Measurements from ENCODE around the gene PFDN1. TPM values are rescaled to one million over a fixed set of nuclear protein-coding genes. Genes with fewer than 3 reads are reported as not detected.

PFDN1 gene
- total and polyA plus RNA-seq, 4 donors, result 14.0 to 30.8 (median 20.7) TPM

DNA sequence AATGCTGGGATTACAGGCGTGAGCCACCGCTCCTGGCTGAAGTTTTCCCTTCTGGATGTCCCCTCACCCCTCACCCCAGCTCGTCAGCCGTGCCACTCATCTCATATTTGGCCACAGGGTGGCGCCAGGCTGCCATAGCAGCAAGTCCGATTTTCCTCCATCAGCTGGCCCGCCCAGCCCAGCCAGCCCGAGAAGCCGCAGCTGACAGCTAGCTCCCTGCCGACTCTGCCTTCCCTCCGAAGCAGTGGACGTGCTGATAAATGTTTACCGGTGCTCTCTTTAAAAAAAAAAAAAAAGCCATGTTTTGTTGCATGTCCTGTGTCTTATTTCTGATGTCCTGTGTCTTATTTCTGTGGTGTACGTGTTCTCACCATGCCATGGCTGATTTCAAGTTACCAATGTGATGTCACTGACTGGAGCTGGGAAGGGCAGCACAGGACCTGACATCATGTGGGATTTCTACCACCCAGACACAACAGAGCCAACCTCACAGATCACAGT lies 58.3 kb downstream of the PFDN1 start:
- TF ChIP-seq, protein P1, sequence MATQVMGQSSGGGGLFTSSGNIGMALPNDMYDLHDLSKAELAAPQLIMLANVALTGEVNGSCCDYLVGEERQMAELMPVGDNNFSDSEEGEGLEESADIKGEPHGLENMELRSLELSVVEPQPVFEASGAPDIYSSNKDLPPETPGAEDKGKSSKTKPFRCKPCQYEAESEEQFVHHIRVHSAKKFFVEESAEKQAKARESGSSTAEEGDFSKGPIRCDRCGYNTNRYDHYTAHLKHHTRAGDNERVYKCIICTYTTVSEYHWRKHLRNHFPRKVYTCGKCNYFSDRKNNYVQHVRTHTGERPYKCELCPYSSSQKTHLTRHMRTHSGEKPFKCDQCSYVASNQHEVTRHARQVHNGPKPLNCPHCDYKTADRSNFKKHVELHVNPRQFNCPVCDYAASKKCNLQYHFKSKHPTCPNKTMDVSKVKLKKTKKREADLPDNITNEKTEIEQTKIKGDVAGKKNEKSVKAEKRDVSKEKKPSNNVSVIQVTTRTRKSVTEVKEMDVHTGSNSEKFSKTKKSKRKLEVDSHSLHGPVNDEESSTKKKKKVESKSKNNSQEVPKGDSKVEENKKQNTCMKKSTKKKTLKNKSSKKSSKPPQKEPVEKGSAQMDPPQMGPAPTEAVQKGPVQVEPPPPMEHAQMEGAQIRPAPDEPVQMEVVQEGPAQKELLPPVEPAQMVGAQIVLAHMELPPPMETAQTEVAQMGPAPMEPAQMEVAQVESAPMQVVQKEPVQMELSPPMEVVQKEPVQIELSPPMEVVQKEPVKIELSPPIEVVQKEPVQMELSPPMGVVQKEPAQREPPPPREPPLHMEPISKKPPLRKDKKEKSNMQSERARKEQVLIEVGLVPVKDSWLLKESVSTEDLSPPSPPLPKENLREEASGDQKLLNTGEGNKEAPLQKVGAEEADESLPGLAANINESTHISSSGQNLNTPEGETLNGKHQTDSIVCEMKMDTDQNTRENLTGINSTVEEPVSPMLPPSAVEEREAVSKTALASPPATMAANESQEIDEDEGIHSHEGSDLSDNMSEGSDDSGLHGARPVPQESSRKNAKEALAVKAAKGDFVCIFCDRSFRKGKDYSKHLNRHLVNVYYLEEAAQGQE (IDR thresholded peaks at IDR 0.05), result no peak
- TF ChIP-seq, protein P2, sequence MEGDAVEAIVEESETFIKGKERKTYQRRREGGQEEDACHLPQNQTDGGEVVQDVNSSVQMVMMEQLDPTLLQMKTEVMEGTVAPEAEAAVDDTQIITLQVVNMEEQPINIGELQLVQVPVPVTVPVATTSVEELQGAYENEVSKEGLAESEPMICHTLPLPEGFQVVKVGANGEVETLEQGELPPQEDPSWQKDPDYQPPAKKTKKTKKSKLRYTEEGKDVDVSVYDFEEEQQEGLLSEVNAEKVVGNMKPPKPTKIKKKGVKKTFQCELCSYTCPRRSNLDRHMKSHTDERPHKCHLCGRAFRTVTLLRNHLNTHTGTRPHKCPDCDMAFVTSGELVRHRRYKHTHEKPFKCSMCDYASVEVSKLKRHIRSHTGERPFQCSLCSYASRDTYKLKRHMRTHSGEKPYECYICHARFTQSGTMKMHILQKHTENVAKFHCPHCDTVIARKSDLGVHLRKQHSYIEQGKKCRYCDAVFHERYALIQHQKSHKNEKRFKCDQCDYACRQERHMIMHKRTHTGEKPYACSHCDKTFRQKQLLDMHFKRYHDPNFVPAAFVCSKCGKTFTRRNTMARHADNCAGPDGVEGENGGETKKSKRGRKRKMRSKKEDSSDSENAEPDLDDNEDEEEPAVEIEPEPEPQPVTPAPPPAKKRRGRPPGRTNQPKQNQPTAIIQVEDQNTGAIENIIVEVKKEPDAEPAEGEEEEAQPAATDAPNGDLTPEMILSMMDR (IDR thresholded peaks at IDR 0.05; ENCODE audit: low read depth, low read length, missing input control), result peak; percentile 81
- TF ChIP-seq, protein P3, sequence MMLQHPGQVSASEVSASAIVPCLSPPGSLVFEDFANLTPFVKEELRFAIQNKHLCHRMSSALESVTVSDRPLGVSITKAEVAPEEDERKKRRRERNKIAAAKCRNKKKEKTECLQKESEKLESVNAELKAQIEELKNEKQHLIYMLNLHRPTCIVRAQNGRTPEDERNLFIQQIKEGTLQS (IDR thresholded peaks at IDR 0.05), result no peak
- TF ChIP-seq, protein P4, sequence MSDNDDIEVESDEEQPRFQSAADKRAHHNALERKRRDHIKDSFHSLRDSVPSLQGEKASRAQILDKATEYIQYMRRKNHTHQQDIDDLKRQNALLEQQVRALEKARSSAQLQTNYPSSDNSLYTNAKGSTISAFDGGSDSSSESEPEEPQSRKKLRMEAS (IDR thresholded peaks at IDR 0.05), result no peak
- TF ChIP-seq RAD21 (IDR thresholded peaks at IDR 0.05), result peak; percentile 93 to 97
- H3K4me3 ChIP-seq (ENCODE audit: low read depth in 1 of 3, low read length in 3 of 3), result no peak overlapping the region
- H3K27me3 ChIP-seq (ENCODE audit: control insufficient read depth in 4 of 4, insufficient read depth in 4 of 4, low read length in 3 of 4), result no peaks in the 10 kb centered on the region
- H3K4me1 ChIP-seq (ENCODE audit: control insufficient read depth in 4 of 4, insufficient read depth in 4 of 4, low read length in 3 of 4), result peaks cover 4 to 19% (median 17%) of the 10 kb centered on the region in 4 donors
- no peaks in the 10 kb centered on the region for H3K9me3 ChIP-seq (ENCODE audit: control insufficient read depth in 4 of 4, low read length in 3 of 4)
- H3K27ac ChIP-seq (ENCODE audit: low read depth in 1 of 2, low read length in 2 of 2), result no peak overlapping the region
- 17% methylated on average over 14 of the region's 14 CpGs for WGBS
- DNase-seq (ENCODE audit: low spot score), result peak; percentile 86
- H3K36me3 ChIP-seq (ENCODE audit: control insufficient read depth in 4 of 4, insufficient read depth in 3 of 4, low read depth in 1 of 4, low read length in 3 of 4), result peaks cover 0 to 13% (median 3%) of the 10 kb centered on the region in 4 donors
- no peak overlapping the region for H3K9ac ChIP-seq (ENCODE audit: low read depth in 1 of 2, low read length in 2 of 2)

DNA sequence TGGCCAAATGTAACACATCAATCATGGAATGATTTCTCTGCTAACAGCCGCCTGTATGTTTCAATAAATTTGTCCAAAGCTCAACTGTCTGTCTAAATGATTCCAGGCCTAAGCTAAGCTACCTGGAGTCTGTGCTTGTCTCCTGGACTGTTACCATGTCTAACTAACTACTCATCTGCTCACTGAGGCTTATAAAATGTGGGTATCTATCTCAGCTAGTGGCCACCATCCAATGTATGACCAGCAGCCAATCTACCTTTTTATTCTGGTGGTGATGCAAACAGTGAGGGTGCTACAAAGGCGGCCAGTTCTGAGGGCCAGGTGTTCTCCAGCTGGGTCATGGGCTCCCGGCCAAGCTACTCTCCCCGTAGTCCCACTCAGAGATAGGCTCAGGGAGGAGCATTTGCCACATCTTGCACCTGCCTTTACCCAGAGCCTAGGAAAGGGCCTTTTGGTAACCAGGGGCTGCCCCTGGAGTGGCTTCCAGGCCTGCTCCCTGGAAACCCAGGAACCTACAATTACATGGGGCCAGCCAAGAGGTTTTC lies 59.1 kb downstream of the PFDN1 start:
- Histone ChIP-seq H3K4me1 (ENCODE audit: control insufficient read depth in 4 of 4, insufficient read depth in 4 of 4, low read length in 3 of 4) (peaks cover 4 to 19% (median 17%) of the 10 kb centered on the region in 4 donors), H3K27ac (ENCODE audit: low read depth in 1 of 2, low read length in 2 of 2) (no peak overlapping the region), H3K9ac (ENCODE audit: low read depth in 1 of 2, low read length in 2 of 2) (no peak overlapping the region), H3K27me3 (ENCODE audit: control insufficient read depth in 4 of 4, insufficient read depth in 4 of 4, low read length in 3 of 4) (no peaks in the 10 kb centered on the region), H3K4me3 (ENCODE audit: low read depth in 1 of 3, low read length in 3 of 3) (no peak overlapping the region), H3K36me3 (ENCODE audit: control insufficient read depth in 4 of 4, insufficient read depth in 3 of 4, low read depth in 1 of 4, low read length in 3 of 4) (peaks cover 0 to 8% (median 3%) of the 10 kb centered on the region in 4 donors), H3K9me3 (ENCODE audit: control insufficient read depth in 4 of 4, low read length in 3 of 4) (no peaks in the 10 kb centered on the region)
- 81% methylated on average over 4 of the region's 4 CpGs for WGBS
- DNase-seq (ENCODE audit: low spot score), result no peak
- TF ChIP-seq TAF1 (conservative IDR thresholded peaks at IDR 0.05) (no peak), GABPA (IDR thresholded peaks at IDR 0.05 in 1 of 2, conservative IDR thresholded peaks at IDR 0.05 in 1 of 2) (no peak), HNF4A (conservative IDR thresholded peaks at IDR 0.05) (no peak), HNF4G (IDR thresholded peaks at IDR 0.05) (no peak), FOXA1 (IDR thresholded peaks at IDR 0.05) (no peak), NR2F2 (IDR thresholded peaks at IDR 0.05) (no peak), RAD21 (IDR thresholded peaks at IDR 0.05) (no peak), RXRA (IDR thresholded peaks at IDR 0.05) (no peak), YY1 (IDR thresholded peaks at IDR 0.05) (no peak), FOXA2 (IDR thresholded peaks at IDR 0.05) (no peak)
- TF ChIP-seq, protein P5, sequence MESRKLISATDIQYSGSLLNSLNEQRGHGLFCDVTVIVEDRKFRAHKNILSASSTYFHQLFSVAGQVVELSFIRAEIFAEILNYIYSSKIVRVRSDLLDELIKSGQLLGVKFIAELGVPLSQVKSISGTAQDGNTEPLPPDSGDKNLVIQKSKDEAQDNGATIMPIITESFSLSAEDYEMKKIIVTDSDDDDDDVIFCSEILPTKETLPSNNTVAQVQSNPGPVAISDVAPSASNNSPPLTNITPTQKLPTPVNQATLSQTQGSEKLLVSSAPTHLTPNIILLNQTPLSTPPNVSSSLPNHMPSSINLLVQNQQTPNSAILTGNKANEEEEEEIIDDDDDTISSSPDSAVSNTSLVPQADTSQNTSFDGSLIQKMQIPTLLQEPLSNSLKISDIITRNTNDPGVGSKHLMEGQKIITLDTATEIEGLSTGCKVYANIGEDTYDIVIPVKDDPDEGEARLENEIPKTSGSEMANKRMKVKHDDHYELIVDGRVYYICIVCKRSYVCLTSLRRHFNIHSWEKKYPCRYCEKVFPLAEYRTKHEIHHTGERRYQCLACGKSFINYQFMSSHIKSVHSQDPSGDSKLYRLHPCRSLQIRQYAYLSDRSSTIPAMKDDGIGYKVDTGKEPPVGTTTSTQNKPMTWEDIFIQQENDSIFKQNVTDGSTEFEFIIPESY (IDR thresholded peaks at IDR 0.05), result no peak
- TF ChIP-seq, protein P1 (IDR thresholded peaks at IDR 0.05), result no peak
- TF ChIP-seq, protein P3 (IDR thresholded peaks at IDR 0.05), result no peak
- TF ChIP-seq, protein P2 (IDR thresholded peaks at IDR 0.05; ENCODE audit: low read depth, low read length, missing input control), result no peak
- TF ChIP-seq, protein P4 (IDR thresholded peaks at IDR 0.05), result no peak
